Natural killer cell (primary cell): ENCODE results near the gene EOMES. TPM values are rescaled to one million over a fixed set of nuclear protein-coding genes. Genes with fewer than 3 reads are reported as not detected.

Experiments used
- ATAC-seq, 3 donors: fragments of 150-1000 bp in 2 of 3; fragments of 200-7000 bp in 1 of 3; cut with Tn5 transposase; 1 replicate in 1 of 3; 2 replicates in 2 of 3; pipeline ENCODE4 v1.10.0; 2021; ENCODE audit warnings: mild to moderate bottlenecking in 2 of 3, moderate library complexity in 2 of 3
- DNase-seq, 2 donors: peaks; one replicate each; pipeline versions ENCODE4 v3.0.0 to v3.0.0-alpha.2; 2013 to 2021; ENCODE audit warnings: mixed read lengths in 1 of 2
- H3K27ac ChIP-seq: one replicate; pipeline ENCODE4 v1.5.1; 2013; ENCODE audit warnings: mild to moderate bottlenecking, low read length
- H3K27me3 ChIP-seq: one replicate; pipeline ENCODE4 v1.6.1; 2013; ENCODE audit warnings: low read length; ENCODE audit not compliant: control insufficient read depth, insufficient read depth
- H3K36me3 ChIP-seq: one replicate; pipeline ENCODE4 v1.6.1; 2013; ENCODE audit warnings: low read length; ENCODE audit not compliant: control insufficient read depth, insufficient read depth
- H3K4me1 ChIP-seq: one replicate; pipeline ENCODE4 v1.6.1; 2013; ENCODE audit warnings: low read length; ENCODE audit not compliant: control insufficient read depth, insufficient read depth
- H3K4me3 ChIP-seq: one replicate; pipeline ENCODE4 v1.5.1; 2013; ENCODE audit warnings: low read length
- H3K9me3 ChIP-seq: one replicate; pipeline ENCODE4 v1.6.1; 2013; ENCODE audit warnings: low read length; ENCODE audit not compliant: control insufficient read depth, insufficient read depth
- H3K27ac Mint-ChIP-seq, 2 donors: one replicate each; pipeline ENCODE4 v1.8.0; 2022; ENCODE audit warnings: mild to moderate bottlenecking in 2 of 2, mixed read lengths in 2 of 2, moderate library complexity in 1 of 2
- H3K27me3 Mint-ChIP-seq, 2 donors: one replicate each; pipeline ENCODE4 v1.8.0; 2022; ENCODE audit warnings: low read depth in 2 of 2, mixed read lengths in 2 of 2
- H3K36me3 Mint-ChIP-seq: one replicate; pipeline ENCODE4 v1.8.0; 2022; ENCODE audit warnings: mixed read lengths
- H3K4me1 Mint-ChIP-seq, 2 donors: one replicate each; pipeline ENCODE4 v1.8.0; 2022; ENCODE audit warnings: mixed read lengths in 2 of 2
- H3K4me3 Mint-ChIP-seq: one replicate; pipeline ENCODE4 v1.8.0; 2022; ENCODE audit warnings: mild to moderate bottlenecking, moderate library complexity, mixed read lengths
- H3K9me3 Mint-ChIP-seq, 2 donors: one replicate each; pipeline ENCODE4 v1.8.0; 2022; ENCODE audit warnings: mixed read lengths in 2 of 2
- WGBS: methylation state at CpG from one replicate; pipeline ENCODE4 v1.1.7; 2013; ENCODE audit warnings: missing lambda C conversion rate; ENCODE audit not compliant: insufficient coverage; 5-methylcytosine and 5-hydroxymethylcytosine counted together
- intact Hi-C: fragments of 100-400 bp; cut with micrococcal nuclease; formaldehyde crosslinking; loops from one replicate; pipeline ENCODE4 v1.14.2; 2022
- total RNA-seq, 4 donors: library from RNA; stranded (reverse); fragments of 120-200 nt in 1 of 4; gene quantifications; one replicate each; pipeline versions ENCODE4 v1.2.3 to v1.2.4, GENCODE V29; 2013 to 2022
- TF ChIP-seq, protein P1 (sequence below): fragments of 200-600 bp; IDR thresholded peaks from one replicate; pipeline ENCODE4 v1.8.0; 2022; ENCODE audit warnings: antibody characterized with exemption

Gene EOMES
- total RNA-seq, 3 donors from 2014 or later (not counting 1 experiment from before 2014, with no cell fraction given): 30.3 to 64.0 (median 32.2) TPM

GRCh38 chr3:27714692-27715453 lies 7.2 kb downstream of the EOMES start:
- TF ChIP-seq, protein P1, sequence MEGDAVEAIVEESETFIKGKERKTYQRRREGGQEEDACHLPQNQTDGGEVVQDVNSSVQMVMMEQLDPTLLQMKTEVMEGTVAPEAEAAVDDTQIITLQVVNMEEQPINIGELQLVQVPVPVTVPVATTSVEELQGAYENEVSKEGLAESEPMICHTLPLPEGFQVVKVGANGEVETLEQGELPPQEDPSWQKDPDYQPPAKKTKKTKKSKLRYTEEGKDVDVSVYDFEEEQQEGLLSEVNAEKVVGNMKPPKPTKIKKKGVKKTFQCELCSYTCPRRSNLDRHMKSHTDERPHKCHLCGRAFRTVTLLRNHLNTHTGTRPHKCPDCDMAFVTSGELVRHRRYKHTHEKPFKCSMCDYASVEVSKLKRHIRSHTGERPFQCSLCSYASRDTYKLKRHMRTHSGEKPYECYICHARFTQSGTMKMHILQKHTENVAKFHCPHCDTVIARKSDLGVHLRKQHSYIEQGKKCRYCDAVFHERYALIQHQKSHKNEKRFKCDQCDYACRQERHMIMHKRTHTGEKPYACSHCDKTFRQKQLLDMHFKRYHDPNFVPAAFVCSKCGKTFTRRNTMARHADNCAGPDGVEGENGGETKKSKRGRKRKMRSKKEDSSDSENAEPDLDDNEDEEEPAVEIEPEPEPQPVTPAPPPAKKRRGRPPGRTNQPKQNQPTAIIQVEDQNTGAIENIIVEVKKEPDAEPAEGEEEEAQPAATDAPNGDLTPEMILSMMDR: no peak
- peak; percentile 21 to 54 for DNase-seq
- peaks cover 41% of the 10 kb centered on the region for H3K36me3 Mint-ChIP-seq
- H3K9me3 ChIP-seq: no peaks in the 10 kb centered on the region
- peak overlapping the region; percentile 81 for H3K27ac ChIP-seq
- no peak for ATAC-seq
- H3K4me1 ChIP-seq: peaks cover 42% of the 10 kb centered on the region
- peaks cover 28% of the 10 kb centered on the region for H3K36me3 ChIP-seq
- H3K27me3 Mint-ChIP-seq: no peaks in the 10 kb centered on the region
- no peaks in the 10 kb centered on the region for H3K9me3 Mint-ChIP-seq
- peak overlapping the region; percentile 100 for H3K4me3 Mint-ChIP-seq
- peak overlapping the region; percentile 50 for H3K4me3 ChIP-seq
- peak overlapping the region; percentile 93 to 98 for H3K27ac Mint-ChIP-seq
- H3K27me3 ChIP-seq: no peaks in the 10 kb centered on the region
- intact Hi-C loops: loop anchor here (5.0 kb wide), 5 partner anchors 147 to 632 kb away; partner anchors contain the start of genes AZI2, SLC4A7 and ZCWPW2
- peaks cover 79 to 81% of the 10 kb centered on the region in 2 donors for H3K4me1 Mint-ChIP-seq
- 8% methylated on average over 52 of the region's 52 CpGs for WGBS

- Histone ChIP-seq H3K4me1 (peaks cover 39% of the 10 kb centered on the region), H3K36me3 (peaks cover 27% of the 10 kb centered on the region), H3K27me3 (no peaks in the 10 kb centered on the region), H3K27ac (peak overlapping the region; percentile 81), H3K9me3 (no peaks in the 10 kb centered on the region), H3K4me3 (peak overlapping the region; percentile 50)
- TF ChIP-seq, protein P1: no peak
- Mint-ChIP-seq H3K9me3 (no peaks in the 10 kb centered on the region), H3K36me3 (peaks cover 41% of the 10 kb centered on the region), H3K4me3 (peak overlapping the region; percentile 100), H3K27ac (peak overlapping the region; percentile 93 to 98), H3K27me3 (no peaks in the 10 kb centered on the region), H3K4me1 (peaks cover 73 to 75% of the 10 kb centered on the region in 2 donors)
- peak in 1 of 2 donors; percentile 46 for DNase-seq
- intact Hi-C loops: loop anchor here (5.0 kb wide), 2 partner anchors 148 to 633 kb away; partner anchors contain the start of genes AZI2 and ZCWPW2
- WGBS: 15% methylated on average over 10 of the region's 11 CpGs
- peak in 2 of 3 donors; percentile 19 to 25 for ATAC-seq
These were observed 8.0 kb downstream of the EOMES start for GRCh38 chr3:27714146-27714526.

DNA sequence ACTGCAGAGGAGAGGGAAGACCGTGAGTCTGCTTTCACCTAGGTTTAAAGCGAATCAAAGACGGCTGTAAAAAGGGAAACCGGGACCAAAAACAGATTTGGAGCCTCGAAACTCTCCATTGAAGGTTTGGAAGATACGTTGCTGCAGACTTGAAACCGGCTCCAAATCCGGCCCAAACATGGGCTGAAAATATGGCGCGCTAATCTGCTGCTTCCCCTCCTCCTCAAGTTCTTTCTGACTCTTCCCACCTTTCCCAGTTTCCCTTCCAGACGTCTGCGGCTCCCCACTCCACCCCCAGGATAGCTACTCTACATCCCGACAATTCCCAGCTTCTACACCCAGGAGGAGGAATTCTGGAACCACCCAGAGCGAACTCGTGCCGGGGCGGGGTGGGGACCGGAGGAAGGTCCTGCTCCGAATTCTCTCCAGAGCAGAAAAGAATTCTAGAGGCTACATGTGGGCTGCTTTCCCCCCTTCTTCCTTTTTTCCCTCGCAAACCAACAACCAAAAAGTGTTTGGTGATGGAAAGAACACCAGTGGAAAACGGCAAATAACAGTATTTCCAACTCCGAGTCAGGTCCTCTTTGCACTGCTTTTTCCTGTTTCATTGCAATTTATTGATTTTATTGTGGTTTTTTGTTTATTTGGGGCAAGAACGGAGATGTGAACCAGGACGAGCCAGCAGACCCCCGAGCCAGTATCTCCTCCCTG lies 8.5 kb downstream of the EOMES start:
- Histone ChIP-seq H3K9me3 (no peaks in the 10 kb centered on the region), H3K27me3 (no peaks in the 10 kb centered on the region), H3K36me3 (peaks cover 21% of the 10 kb centered on the region), H3K4me3 (peak overlapping the region; percentile 50), H3K4me1 (peaks cover 39% of the 10 kb centered on the region), H3K27ac (peak overlapping the region; percentile 81)
- H3K4me3 Mint-ChIP-seq: peak overlapping the region; percentile 100
- ATAC-seq: no peak
- no peaks in the 10 kb centered on the region for H3K9me3 Mint-ChIP-seq
- 4% methylated on average over 25 of the region's 25 CpGs for WGBS
- DNase-seq: peak in 1 of 2 donors; percentile 48
- intact Hi-C loops: loop anchor here (2.0 to 5.0 kb wide), 3 partner anchors 149 to 634 kb away; partner anchors contain the start of genes AZI2 and ZCWPW2
- TF ChIP-seq, protein P1: no peak
- H3K27me3 Mint-ChIP-seq: no peaks in the 10 kb centered on the region
- H3K36me3 Mint-ChIP-seq: peaks cover 36% of the 10 kb centered on the region
- H3K4me1 Mint-ChIP-seq: peaks cover 68 to 69% of the 10 kb centered on the region in 2 donors
- peak overlapping the region; percentile 93 to 98 for H3K27ac Mint-ChIP-seq
